ENCODE results near the gene CAMK2B. TPM values are rescaled to one million over a fixed set of nuclear protein-coding genes. Genes with fewer than 3 reads are reported as not detected.

CAMK2B gene
- total RNA-seq, 2 donors from 2014 or later: 0.42 to 0.80 TPM

- Histone ChIP-seq H3K27me3 (no peaks in the 10 kb centered on the region), H3K4me3 (no peak overlapping the region), H3K36me3 (no peaks in the 10 kb centered on the region), H3K9me3 (no peaks in the 10 kb centered on the region), H3K27ac (no peak overlapping the region), H3K9ac (ENCODE audit: low read depth in 2 of 2, low read length in 2 of 2) (no peak overlapping the region), H3K4me1 (no peaks in the 10 kb centered on the region)
- DNase-seq: no peak
- intact Hi-C loops (cut with DNase I): no loop called here
- no peak for TF ChIP-seq CTCF (IDR thresholded peaks at IDR 0.05)
Measured at GRCh38 chr7:44348300-44348699, 22.9 kb upstream of the CAMK2B start.

GRCh38 chr7:44347546-44348114, 22.2 kb upstream of the CAMK2B start:
- no peak overlapping the region for H3K27ac ChIP-seq
- H3K36me3 ChIP-seq: no peaks in the 10 kb centered on the region
- no peaks in the 10 kb centered on the region for H3K9me3 ChIP-seq
- no peak for DNase-seq
- H3K27me3 ChIP-seq: no peaks in the 10 kb centered on the region
- TF ChIP-seq CTCF (IDR thresholded peaks at IDR 0.05): no peak
- no peak overlapping the region for H3K4me3 ChIP-seq
- no peaks in the 10 kb centered on the region for H3K4me1 ChIP-seq
- intact Hi-C loops (cut with DNase I): no loop called here
- no peak overlapping the region for H3K9ac ChIP-seq (ENCODE audit: low read depth in 2 of 2, low read length in 2 of 2)

- no peak overlapping the region for H3K9ac ChIP-seq (ENCODE audit: low read depth in 2 of 2, low read length in 2 of 2)
- H3K4me1 ChIP-seq: no peaks in the 10 kb centered on the region
- no peak overlapping the region for H3K27ac ChIP-seq
- no peak for DNase-seq
- intact Hi-C loops (cut with DNase I): no loop called here
- no peak overlapping the region for H3K4me3 ChIP-seq
- H3K36me3 ChIP-seq: no peaks in the 10 kb centered on the region
- no peak for TF ChIP-seq CTCF (IDR thresholded peaks at IDR 0.05)
- H3K9me3 ChIP-seq: no peaks in the 10 kb centered on the region
- H3K27me3 ChIP-seq: no peaks in the 10 kb centered on the region
Measured at GRCh38 chr7:44346063-44346462, 20.7 kb upstream of the CAMK2B start.

- Histone ChIP-seq H3K36me3 (no peaks in the 10 kb centered on the region), H3K27me3 (no peaks in the 10 kb centered on the region)
- intact Hi-C loops (cut with DNase I): no loop called here
Measured at GRCh38 chr7:44341401-44341800, 16.0 kb upstream of the CAMK2B start.

GRCh38 chr7:44338600-44338999, 13.2 kb upstream of the CAMK2B start:
- no peak for DNase-seq
- Histone ChIP-seq H3K4me1 (no peaks in the 10 kb centered on the region), H3K27me3 (no peaks in the 10 kb centered on the region), H3K4me3 (no peak overlapping the region), H3K9me3 (no peaks in the 10 kb centered on the region), H3K36me3 (no peaks in the 10 kb centered on the region), H3K9ac (ENCODE audit: low read depth in 2 of 2, low read length in 2 of 2) (no peak overlapping the region), H3K27ac (no peak overlapping the region)
- TF ChIP-seq CTCF (IDR thresholded peaks at IDR 0.05): no peak
- intact Hi-C loops (cut with DNase I): no loop called here

More at GRCh38 chr7:44341401-44341800, 16.0 kb upstream of the CAMK2B start:
- Histone ChIP-seq H3K27ac (no peak overlapping the region), H3K4me1 (no peaks in the 10 kb centered on the region), H3K4me3 (no peak overlapping the region), H3K9me3 (no peaks in the 10 kb centered on the region), H3K9ac (ENCODE audit: low read depth in 2 of 2, low read length in 2 of 2) (no peak overlapping the region)
- no peak for DNase-seq
- TF ChIP-seq CTCF (IDR thresholded peaks at IDR 0.05): no peak
